ENCODE results near the gene LAIR1.

The LAIR1 gene

GRCh38 chr19:54339646-54340358, 24.9 kb downstream of the LAIR1 start:
- no peak for DNase-seq (ENCODE audit: low read depth)
- no peak for TF ChIP-seq CTCF (IDR thresholded peaks at IDR 0.05; ENCODE audit: control insufficient read depth, extremely low read depth, insufficient read depth)
- no peak overlapping the region for H3K4me3 ChIP-seq (ENCODE audit: low read depth, low read length)

- no peak for DNase-seq (ENCODE audit: low read depth)
- no peak for TF ChIP-seq CTCF (IDR thresholded peaks at IDR 0.05; ENCODE audit: control insufficient read depth, extremely low read depth, insufficient read depth)
These were observed 26.2 kb downstream of the LAIR1 start for GRCh38 chr19:54338521-54338920.

GRCh38 chr19:54337858-54338230, 26.9 kb downstream of the LAIR1 start:
- DNase-seq (ENCODE audit: low read depth): no peak
- no peak overlapping the region for H3K4me3 ChIP-seq (ENCODE audit: low read depth, low read length)
- TF ChIP-seq CTCF (IDR thresholded peaks at IDR 0.05; ENCODE audit: control insufficient read depth, extremely low read depth, insufficient read depth): no peak

More at GRCh38 chr19:54338521-54338920, 26.2 kb downstream of the LAIR1 start:
- no peak overlapping the region for H3K4me3 ChIP-seq (ENCODE audit: low read depth, low read length)

GRCh38 chr19:54336893-54337857, 27.6 kb downstream of the LAIR1 start:
- no peak overlapping the region for H3K4me3 ChIP-seq (ENCODE audit: low read depth, low read length)
- TF ChIP-seq CTCF (IDR thresholded peaks at IDR 0.05; ENCODE audit: control insufficient read depth, extremely low read depth, insufficient read depth): no peak
- no peak for DNase-seq (ENCODE audit: low read depth)

- DNase-seq (ENCODE audit: low read depth): no peak
- no peak overlapping the region for H3K4me3 ChIP-seq (ENCODE audit: low read depth, low read length)
- TF ChIP-seq CTCF (IDR thresholded peaks at IDR 0.05; ENCODE audit: control insufficient read depth, extremely low read depth, insufficient read depth): no peak
These were observed 28.5 kb downstream of the LAIR1 start for GRCh38 chr19:54335979-54336892.

GRCh38 chr19:54335164-54335563, 29.6 kb downstream of the LAIR1 start:
- no peak for TF ChIP-seq CTCF (IDR thresholded peaks at IDR 0.05; ENCODE audit: control insufficient read depth, extremely low read depth, insufficient read depth)
- no peak for DNase-seq (ENCODE audit: low read depth)
- H3K4me3 ChIP-seq (ENCODE audit: low read depth, low read length): no peak overlapping the region
